MV-4-11 (cell line): Measurements from ENCODE around the gene HORMAD2.

Experiments used
- DNase-seq: peaks from one replicate; lab custom pipeline; 2025; lab: John Stamatoyannopoulos, UW

The HORMAD2 gene, protein sequence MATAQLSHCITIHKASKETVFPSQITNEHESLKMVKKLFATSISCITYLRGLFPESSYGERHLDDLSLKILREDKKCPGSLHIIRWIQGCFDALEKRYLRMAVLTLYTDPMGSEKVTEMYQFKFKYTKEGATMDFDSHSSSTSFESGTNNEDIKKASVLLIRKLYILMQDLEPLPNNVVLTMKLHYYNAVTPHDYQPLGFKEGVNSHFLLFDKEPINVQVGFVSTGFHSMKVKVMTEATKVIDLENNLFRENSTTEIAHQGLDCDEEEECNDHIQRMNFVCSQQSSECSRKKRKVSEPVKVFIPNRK

GRCh38 chr22:30079952-30080533, at the start of gene HORMAD2:
TSS of gene HORMAD2 (plus strand) at chr22:30080464. CDS start at chr22:30093953, 13,489 bp downstream.
- DNase-seq = no peak

GRCh38 chr22:30031328-30031727, 48.9 kb upstream of the HORMAD2 start:
- no peak for DNase-seq

DNA sequence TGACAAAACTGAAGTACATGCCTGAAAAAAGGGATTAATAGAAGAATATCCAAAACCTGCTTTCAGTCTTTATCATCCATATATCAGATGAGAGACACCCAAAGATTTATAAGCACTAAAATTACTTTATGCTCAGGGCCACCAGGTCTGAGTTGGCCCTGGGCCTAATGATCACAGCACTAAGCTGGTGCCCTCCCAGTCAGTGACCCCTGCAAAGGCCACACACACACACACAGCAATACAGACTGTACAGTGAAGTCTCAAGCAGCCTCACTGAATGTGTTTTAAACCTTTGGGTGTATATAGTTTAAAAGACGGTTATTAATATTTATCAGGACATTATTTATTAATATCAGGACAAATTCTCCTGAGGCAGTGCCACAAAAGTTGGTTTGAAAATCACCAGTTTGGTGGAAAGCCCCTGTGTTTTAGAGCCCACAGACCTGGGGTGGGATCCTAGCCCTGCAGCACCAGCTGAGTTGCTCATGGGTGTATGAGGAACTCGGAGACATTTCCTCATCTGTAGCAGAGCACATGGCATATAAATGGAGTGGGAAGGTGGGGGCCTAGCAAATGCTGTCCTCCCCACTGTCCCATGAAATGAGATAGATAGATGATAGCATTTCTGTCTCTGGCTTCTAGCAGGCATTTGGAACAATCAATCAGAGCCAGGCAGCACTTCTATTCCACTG, 48.4 kb upstream of the HORMAD2 start:
- no peak for DNase-seq

GRCh38 chr22:30033137-30033536, 47.1 kb upstream of the HORMAD2 start:
- peak; percentile 87 for DNase-seq

DNA sequence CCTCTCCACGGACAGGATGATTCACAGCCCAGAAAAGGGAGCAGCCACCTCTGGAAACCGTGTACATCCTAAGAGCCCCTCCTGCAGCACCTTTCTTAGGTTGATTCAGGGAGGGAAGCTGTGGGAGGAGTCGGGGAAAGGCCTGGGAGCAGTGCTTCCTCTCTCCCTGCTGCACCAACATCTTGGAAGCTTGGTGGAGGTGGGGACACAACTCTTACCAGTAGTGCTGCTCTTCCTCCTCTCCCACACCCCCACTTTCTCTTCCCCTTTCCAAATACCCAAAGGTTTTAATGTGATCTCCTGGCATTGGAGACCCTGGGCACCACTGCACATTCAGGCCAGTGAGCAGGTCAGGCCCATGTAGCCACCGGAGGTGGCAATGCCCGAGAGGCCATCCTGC, 46.4 kb upstream of the HORMAD2 start:
- peak; percentile 48 for DNase-seq

- no peak for DNase-seq
These were observed 43.6 kb upstream of the HORMAD2 start for GRCh38 chr22:30036656-30037055.

DNA sequence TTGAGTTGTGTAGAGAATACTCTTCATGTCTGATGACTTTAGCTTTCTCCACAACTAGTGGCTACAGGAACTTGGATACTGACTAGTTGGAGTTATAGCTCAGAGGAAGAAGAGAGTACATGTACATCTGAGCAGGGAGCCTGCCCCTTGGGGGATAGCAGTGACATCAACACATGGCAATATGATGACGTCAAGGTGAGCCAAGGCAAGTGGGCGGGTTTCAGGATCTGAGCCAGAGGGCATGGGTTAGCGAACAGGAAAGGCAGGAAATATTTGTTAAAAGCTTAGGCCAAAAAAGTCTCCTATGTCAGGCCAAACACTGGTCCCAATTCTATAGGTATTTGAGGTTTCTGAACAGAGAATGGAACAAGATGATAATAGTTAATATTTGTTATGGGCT, 42.0 kb upstream of the HORMAD2 start:
- DNase-seq = no peak

GRCh38 chr22:30040499-30041260, 39.6 kb upstream of the HORMAD2 start:
- DNase-seq = peak; percentile 83

DNA sequence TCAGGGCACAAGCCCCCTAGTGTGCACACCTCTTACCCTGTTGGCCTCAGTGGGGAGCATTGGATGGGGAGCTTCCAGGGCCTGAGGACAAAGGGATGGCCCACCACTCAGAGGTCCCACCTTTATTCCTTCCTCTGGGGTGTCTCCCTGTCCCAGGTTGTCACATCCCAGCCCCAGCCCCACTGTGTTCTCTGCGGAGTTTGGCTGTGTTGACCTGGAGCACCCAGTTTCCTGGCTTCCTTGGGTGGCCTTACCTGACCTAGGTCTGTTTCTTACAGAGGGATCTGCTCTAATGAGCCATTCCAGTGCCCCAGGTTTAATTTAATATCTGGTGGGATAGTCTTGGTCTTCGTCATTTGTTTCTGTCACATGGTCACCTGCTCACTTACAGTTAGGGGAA, 38.8 kb upstream of the HORMAD2 start:
- no peak for DNase-seq

DNA sequence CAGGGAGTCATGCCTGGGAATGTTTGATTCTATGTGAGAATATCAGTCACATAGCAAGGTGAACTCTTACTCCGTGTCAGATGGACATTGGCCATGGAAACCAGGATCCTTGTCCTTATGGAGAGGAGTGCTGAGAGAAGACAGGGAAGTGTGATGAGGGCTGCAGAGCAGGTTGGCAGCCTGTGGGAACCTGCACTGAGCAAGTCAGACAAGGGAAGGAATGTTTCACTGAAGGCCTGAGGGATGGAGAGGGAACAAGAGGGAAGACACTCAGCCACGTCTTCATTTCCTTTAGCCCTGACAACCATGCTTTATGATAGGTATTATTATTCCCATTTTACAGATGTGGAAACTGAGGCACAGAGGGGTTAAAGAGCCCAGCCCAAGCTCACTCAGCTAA, 38.4 kb upstream of the HORMAD2 start:
- DNase-seq = no peak

DNA sequence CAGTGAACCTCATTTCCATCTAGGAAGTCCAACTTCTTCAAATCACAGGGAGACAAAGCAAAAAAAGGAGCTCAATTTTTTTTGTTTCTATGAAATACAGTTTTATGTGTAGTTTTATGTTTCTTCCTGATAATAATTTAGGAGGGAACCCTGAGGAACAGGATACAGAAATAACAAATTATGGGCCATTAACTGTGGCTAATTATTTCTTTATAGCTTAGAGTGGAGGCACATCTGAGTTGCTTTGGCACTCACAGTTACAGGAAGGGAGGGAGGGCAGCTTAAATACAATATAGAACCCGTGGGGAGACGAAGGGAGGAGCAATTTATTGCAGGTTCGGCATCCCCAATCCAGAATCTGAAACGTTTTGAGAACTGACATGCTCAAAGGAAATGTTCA, 37.1 kb upstream of the HORMAD2 start:
- DNase-seq = no peak

- no peak for DNase-seq
These were observed 35.9 kb upstream of the HORMAD2 start for GRCh38 chr22:30044369-30044768.

DNA sequence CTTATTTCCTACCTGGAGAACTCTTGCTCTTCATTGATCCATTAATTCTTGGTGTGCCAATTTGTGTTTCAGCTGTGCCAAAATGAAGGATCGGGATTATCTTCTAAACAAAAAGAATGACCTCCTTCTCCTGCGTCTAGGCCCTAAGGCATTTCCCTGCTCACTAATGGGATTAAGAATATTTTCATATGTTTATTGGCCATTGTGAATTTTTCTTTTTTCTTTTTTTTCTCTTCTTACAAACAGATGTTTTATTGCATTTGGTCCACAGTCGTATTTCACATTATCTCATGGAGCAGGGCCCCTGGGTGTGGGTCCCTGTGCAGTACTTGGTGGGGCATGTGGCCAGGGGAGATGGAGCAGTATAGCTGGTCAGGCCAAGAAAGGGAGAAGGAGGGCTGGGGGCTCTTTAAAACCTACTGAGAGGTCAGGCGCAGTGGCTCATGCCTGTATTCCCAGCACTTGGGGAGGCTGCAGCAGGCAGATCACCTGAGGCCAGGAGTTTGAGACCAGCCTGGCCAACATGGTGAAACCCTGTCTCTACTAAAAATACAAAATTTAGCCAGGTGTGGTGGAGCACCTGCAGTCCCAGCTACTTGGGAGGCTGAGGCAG, 35.3 kb upstream of the HORMAD2 start:
- no peak for DNase-seq

GRCh38 chr22:30045494-30045887, 34.8 kb upstream of the HORMAD2 start:
- DNase-seq = no peak

- DNase-seq = no peak
These were observed 34.2 kb upstream of the HORMAD2 start for GRCh38 chr22:30045901-30046715.

GRCh38 chr22:30046716-30047363, 33.4 kb upstream of the HORMAD2 start:
- DNase-seq = no peak

DNA sequence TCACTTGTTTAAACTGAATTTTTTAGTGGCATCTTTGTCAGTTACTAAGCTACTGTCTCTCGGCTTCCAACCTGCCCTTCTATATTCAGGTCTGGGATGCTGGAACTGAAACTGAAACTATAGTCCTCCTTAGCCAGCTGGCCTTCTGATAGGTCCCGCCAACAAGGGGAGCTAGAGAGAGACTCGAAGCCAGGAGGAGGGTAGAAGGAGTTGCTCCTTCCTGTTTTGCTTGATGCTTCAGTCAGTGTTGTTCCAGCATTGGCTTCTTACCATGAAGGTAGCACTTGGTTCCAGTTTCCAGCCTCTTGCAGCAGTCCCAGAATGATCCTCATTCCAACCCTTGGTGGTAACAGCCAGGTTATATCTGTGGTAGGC, 32.9 kb upstream of the HORMAD2 start:
- DNase-seq = peak; percentile 84

DNA sequence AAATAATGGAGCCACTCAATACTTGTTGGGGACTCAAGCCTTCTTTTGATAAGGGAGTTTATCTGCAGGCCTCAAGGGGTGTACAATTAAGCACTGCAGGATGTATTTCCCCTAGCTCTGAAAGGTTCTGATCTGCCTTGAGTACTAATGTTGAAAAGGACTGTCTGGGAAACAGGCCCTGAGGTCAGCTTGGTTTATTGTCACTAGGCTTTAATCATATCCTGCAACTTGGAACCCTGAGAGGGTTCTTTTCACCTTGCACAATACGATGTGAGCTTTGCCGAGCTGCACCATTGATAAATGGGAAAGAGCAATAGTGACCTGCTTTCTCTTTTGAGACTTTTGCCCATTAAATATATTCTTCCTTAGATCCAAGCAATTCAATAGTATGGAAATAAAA, 31.6 kb upstream of the HORMAD2 start:
- DNase-seq = no peak

GRCh38 chr22:30054067-30054763, 26.0 kb upstream of the HORMAD2 start:
- DNase-seq = no peak

DNA sequence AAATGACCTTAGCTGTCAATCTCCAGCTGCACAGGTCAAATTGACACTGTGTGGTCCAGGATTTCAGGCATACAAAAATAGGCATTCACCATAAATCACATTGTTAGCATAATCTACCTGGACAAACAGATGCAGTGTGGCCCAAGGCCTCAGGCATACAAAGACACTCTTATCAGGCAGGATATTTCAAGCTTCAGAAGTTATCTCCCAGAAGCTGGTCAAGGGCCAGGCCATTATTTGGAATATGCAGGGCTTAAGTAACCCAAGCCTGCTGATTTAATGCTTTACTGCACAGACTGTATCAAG, 25.5 kb upstream of the HORMAD2 start:
- no peak for DNase-seq
